Hepatic stellate cell (primary cell): ENCODE measurements around the gene CRNKL1.
"Not testable (repeated sequence)": the region's sequence is repeated elsewhere in the genome, so short reads cannot be mapped to it uniquely, and the experiment has no call there.

Experiments
- DNase-seq: peaks from one replicate; pipeline ENCODE4 v3.0.0; 2011; ENCODE audit warnings: low spot score

The CRNKL1 gene

GRCh38 chr20:20010639-20011500 is 41.4 kb downstream of the CRNKL1 start:
- peak; percentile 50 for DNase-seq

- DNase-seq, result no peak
These were observed 42.4 kb downstream of the CRNKL1 start for GRCh38 chr20:20009784-20010253.

- no peak for DNase-seq
These were observed 46.9 kb downstream of the CRNKL1 start for GRCh38 chr20:20005342-20005741.

- not testable (repeated sequence) for DNase-seq
These were observed 48.3 kb downstream of the CRNKL1 start for GRCh38 chr20:20003955-20004322.

GRCh38 chr20:20003031-20003954 is 49.0 kb downstream of the CRNKL1 start:
- no peak for DNase-seq

GRCh38 chr20:20002101-20002998 is 49.9 kb downstream of the CRNKL1 start:
- DNase-seq, result no peak

GRCh38 chr20:20000211-20000968 is 51.9 kb downstream of the CRNKL1 start:
- DNase-seq, result no peak

- DNase-seq, result no peak
These were observed 53.1 kb downstream of the CRNKL1 start for GRCh38 chr20:19998990-19999705.

- no peak for DNase-seq
These were observed 55.3 kb downstream of the CRNKL1 start for GRCh38 chr20:19996917-19997316.

- DNase-seq, result no peak
These were observed 56.0 kb downstream of the CRNKL1 start for GRCh38 chr20:19996222-19996621.

- no peak for DNase-seq
These were observed 56.9 kb downstream of the CRNKL1 start for GRCh38 chr20:19995220-19995863.

GRCh38 chr20:19993958-19994669 is 58.2 kb downstream of the CRNKL1 start:
- no peak for DNase-seq

- peak; percentile 60 for DNase-seq
These were observed 59.0 kb downstream of the CRNKL1 start for GRCh38 chr20:19992996-19993908.

- no peak for DNase-seq
These were observed 60.4 kb downstream of the CRNKL1 start for GRCh38 chr20:19991854-19992253.

- DNase-seq, result no peak
These were observed 61.0 kb downstream of the CRNKL1 start for GRCh38 chr20:19991308-19991707.

GRCh38 chr20:19990850-19991249 is 61.4 kb downstream of the CRNKL1 start:
- no peak for DNase-seq

GRCh38 chr20:19987046-19987445 is 65.2 kb downstream of the CRNKL1 start:
- no peak for DNase-seq

- DNase-seq, result no peak
These were observed 65.8 kb downstream of the CRNKL1 start for GRCh38 chr20:19986419-19986818.
